Measurements from ENCODE around the gene KRT73. TPM values are rescaled to one million over a fixed set of nuclear protein-coding genes. Genes with fewer than 3 reads are reported as not detected.

KRT73 gene
- total and polyA plus RNA-seq, 8 donors = not detected

DNA sequence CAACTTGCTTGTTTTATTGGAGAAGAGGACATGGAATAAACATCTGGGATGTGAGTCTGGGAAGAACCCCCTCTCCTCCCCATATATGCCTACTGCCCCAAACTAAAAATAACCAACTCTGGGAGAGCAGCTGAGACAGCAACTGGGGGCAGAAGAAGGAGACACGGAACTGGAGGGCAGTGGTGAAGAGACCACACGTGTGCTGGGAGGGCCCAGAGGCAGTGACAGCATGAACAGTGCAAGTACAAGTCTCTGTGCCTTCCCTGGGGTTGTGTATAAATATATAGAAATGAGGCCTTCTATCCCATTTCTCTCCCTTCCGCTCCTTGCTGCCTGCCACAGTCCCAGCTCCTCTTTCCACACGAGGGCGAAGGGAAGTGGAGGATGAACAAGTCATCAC, 4.0 kb upstream of the KRT73 start:
- TF ChIP-seq EP300 (IDR thresholded peaks at IDR 0.05) (no peak), POLR2A (IDR thresholded peaks at IDR 0.05) (no peak), POLR2AphosphoS5 (IDR thresholded peaks at IDR 0.05) (no peak)
- TF ChIP-seq, protein P1, sequence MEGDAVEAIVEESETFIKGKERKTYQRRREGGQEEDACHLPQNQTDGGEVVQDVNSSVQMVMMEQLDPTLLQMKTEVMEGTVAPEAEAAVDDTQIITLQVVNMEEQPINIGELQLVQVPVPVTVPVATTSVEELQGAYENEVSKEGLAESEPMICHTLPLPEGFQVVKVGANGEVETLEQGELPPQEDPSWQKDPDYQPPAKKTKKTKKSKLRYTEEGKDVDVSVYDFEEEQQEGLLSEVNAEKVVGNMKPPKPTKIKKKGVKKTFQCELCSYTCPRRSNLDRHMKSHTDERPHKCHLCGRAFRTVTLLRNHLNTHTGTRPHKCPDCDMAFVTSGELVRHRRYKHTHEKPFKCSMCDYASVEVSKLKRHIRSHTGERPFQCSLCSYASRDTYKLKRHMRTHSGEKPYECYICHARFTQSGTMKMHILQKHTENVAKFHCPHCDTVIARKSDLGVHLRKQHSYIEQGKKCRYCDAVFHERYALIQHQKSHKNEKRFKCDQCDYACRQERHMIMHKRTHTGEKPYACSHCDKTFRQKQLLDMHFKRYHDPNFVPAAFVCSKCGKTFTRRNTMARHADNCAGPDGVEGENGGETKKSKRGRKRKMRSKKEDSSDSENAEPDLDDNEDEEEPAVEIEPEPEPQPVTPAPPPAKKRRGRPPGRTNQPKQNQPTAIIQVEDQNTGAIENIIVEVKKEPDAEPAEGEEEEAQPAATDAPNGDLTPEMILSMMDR (IDR thresholded peaks at IDR 0.05) = no peak
- 59 to 84% (median 82%) methylated on average over 5 of the region's 5 CpGs for WGBS, 5 donors
- no peak for DNase-seq

DNA sequence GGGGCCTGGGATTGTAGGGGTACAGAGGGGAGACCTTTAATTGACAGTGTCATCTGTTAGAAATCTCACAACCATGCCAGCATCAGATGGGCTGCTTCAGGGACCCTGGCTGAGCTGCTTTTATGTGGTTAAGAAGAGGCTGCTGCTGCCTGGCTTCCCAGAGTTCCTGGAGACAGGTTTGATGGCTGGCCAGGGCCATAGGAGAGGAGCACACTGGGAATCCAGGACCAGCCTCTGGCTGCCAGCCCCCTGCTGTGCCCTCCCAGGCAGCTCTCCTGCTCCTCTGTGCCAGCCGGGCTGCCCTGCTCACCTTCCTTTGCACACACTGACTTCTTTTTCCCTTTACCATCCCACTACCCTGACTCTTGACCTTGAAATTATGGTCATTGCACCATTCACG, 507 bp upstream of the KRT73 start:
- intact Hi-C loops (cut with DNase I; ENCODE audit: low total_unique reads) = no loop called here
- no peaks in the 10 kb centered on the region for H3K9me3 ChIP-seq
- no peak overlapping the region for H3K27ac ChIP-seq
- H3K4me1 ChIP-seq = no peaks in the 10 kb centered on the region
- DNase-seq = no peak
- no peak overlapping the region for H3K4me3 ChIP-seq
- H3K36me3 ChIP-seq = no peaks in the 10 kb centered on the region
- peaks cover 0 to 19% (median 0%) of the 10 kb centered on the region in 3 donors for H3K27me3 ChIP-seq
- TF ChIP-seq, protein P1 (IDR thresholded peaks at IDR 0.05) = no peak
- TF ChIP-seq POLR2A (IDR thresholded peaks at IDR 0.05) (no peak), EP300 (IDR thresholded peaks at IDR 0.05) (no peak), POLR2AphosphoS5 (IDR thresholded peaks at IDR 0.05) (no peak)
- WGBS, 5 donors = 64 to 84% (median 81%) methylated on average over 2 of the region's 2 CpGs

More for the DNA sequence above, 4.0 kb upstream of the KRT73 start:
- Histone ChIP-seq H3K36me3 (no peaks in the 10 kb centered on the region), H3K27ac (no peak overlapping the region), H3K4me1 (no peaks in the 10 kb centered on the region), H3K4me3 (no peak overlapping the region), H3K27me3 (peaks cover 0 to 6% (median 0%) of the 10 kb centered on the region in 3 donors), H3K9me3 (no peaks in the 10 kb centered on the region)
- intact Hi-C loops (cut with DNase I; ENCODE audit: low total_unique reads) = no loop called here

DNA sequence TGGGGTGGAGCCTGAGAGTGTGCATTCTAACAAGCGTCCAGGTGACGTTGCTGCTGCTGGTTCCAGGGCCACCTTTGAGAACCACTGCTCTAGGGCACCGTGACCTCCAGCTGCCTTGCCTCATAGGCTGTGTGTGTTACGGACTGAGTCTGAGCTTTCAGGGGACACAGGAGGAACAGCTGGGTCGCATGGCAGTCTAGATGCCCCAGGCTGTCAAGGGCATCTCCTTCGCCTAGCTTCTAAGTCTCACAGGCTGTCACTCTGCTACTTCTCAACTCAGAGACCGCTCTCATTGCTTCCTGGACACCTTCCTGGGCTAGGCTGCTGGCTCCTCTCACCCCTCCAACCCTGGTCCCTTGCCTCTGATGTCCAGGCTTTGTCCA, 965 bp downstream of the KRT73 start:
- TF ChIP-seq POLR2A (IDR thresholded peaks at IDR 0.05) (no peak), EP300 (IDR thresholded peaks at IDR 0.05) (no peak), POLR2AphosphoS5 (IDR thresholded peaks at IDR 0.05) (no peak)
- TF ChIP-seq, protein P1 (IDR thresholded peaks at IDR 0.05) = no peak
- Histone ChIP-seq H3K36me3 (no peaks in the 10 kb centered on the region), H3K4me3 (no peak overlapping the region), H3K27me3 (peaks cover 0 to 25% (median 0%) of the 10 kb centered on the region in 3 donors), H3K27ac (no peak overlapping the region), H3K9me3 (no peaks in the 10 kb centered on the region), H3K4me1 (no peaks in the 10 kb centered on the region)
- DNase-seq = no peak
- intact Hi-C loops (cut with DNase I; ENCODE audit: low total_unique reads) = no loop called here
- 80 to 87% (median 84%) methylated on average over 7 of the region's 7 CpGs for WGBS, 5 donors

DNA sequence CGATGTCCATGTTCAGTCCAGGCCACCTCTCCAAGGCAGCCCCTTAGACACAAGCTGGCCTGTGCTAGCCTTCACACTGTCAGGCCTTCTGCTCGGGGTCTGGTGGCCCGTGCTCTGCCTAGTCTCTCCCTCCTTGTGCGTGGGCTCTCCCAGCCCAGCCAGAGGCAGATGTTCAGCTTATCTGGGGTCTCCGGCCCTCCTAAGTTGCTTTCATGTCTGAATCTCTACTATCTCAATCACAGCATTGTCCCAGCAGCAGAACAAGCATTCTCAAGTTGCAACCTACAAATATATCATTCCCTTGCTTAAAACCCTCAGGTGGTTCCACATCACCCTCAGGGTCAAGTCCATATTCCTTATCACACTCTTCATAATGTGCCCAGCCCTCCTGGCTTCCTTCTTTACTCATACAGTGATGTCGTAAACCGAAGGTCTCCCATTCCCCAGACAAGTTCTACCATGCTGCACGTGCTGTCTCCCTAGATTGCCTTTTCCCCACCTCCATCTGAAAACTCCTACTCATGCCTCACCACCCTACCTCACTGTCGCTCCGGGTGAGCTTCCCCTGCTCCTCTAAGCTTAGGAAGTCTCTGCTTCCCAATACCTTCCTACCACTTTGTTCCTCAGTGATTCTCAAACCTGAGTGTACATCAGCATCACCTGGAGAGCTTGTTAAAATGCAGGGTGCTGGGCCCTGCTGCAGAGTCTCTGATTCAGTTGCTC, 1.5 kb downstream of the KRT73 start:
- no peaks in the 10 kb centered on the region for H3K4me1 ChIP-seq
- intact Hi-C loops (cut with DNase I; ENCODE audit: low total_unique reads) = no loop called here
- 66 to 76% (median 70%) methylated on average over 10 of the region's 10 CpGs for WGBS, 5 donors
- no peak overlapping the region for H3K4me3 ChIP-seq
- no peak for DNase-seq
- peaks cover 0 to 28% (median 0%) of the 10 kb centered on the region in 3 donors for H3K27me3 ChIP-seq
- TF ChIP-seq POLR2A (IDR thresholded peaks at IDR 0.05) (no peak), EP300 (IDR thresholded peaks at IDR 0.05) (no peak), POLR2AphosphoS5 (IDR thresholded peaks at IDR 0.05) (no peak)
- TF ChIP-seq, protein P1 (IDR thresholded peaks at IDR 0.05) = no peak
- no peaks in the 10 kb centered on the region for H3K9me3 ChIP-seq
- H3K36me3 ChIP-seq = no peaks in the 10 kb centered on the region
- H3K27ac ChIP-seq = no peak overlapping the region
